OCI-LY7 (cell line): Measurements from ENCODE around the gene PER3. TPM values are rescaled to one million over a fixed set of nuclear protein-coding genes. Genes with fewer than 3 reads are reported as not detected.

Source experiments
- BruUV-seq: library from RNA; stranded (reverse); fragments of 400-500 nt; replicated peaks from 2 replicates; lab custom pipeline; 2021; lab: Mats Ljungman, UMichigan
- CTCF ChIA-PET: fragments of 300-600 bp; sonication (Branson Sonifier 250); formaldehyde crosslinking; loops from one replicate; lab custom pipeline; 2022; ENCODE audit warnings: antibody characterized with exemption; ENCODE audit not compliant: unreplicated experiment; lab: Charles Lee
- POLR2A ChIA-PET: fragments of 300-600 bp; sonication (Branson Sonifier 250); formaldehyde crosslinking; loops from one replicate; lab custom pipeline; 2022; ENCODE audit warnings: antibody characterized with exemption; lab: Charles Lee
- DNase-seq: peaks from one replicate; pipeline ENCODE4 v3.0.0-alpha.2; 2015; ENCODE audit warnings: low spot score
- H2AFZ ChIP-seq: fragments of 200-600 bp; sonication (generic), shearing (Covaris generic); 2 replicates; pipeline ENCODE4 v1.6.1; 2014; ENCODE audit warnings: mild to moderate bottlenecking, antibody characterized with exemption, low read length, moderate library complexity
- H3K27ac ChIP-seq: fragments of 200-600 bp; sonication (generic); 2 replicates; pipeline ENCODE4 v1.5.1; 2014; ENCODE audit warnings: mixed run types, low read depth, mild to moderate bottlenecking, moderate library complexity, low read length, inconsistent platforms; ENCODE audit not compliant: poor library complexity, severe bottlenecking
- H3K36me3 ChIP-seq: fragments of 200-600 bp; sonication (generic); 2 replicates; pipeline ENCODE4 v1.6.1; 2014; ENCODE audit warnings: mild to moderate bottlenecking, antibody characterized with exemption, low read length, moderate library complexity, mixed read lengths; ENCODE audit not compliant: insufficient read depth
- H3K4me1 ChIP-seq: fragments of 200-600 bp; sonication (generic); 2 replicates; pipeline ENCODE4 v1.5.1; 2014; ENCODE audit warnings: mild to moderate bottlenecking, low read length; ENCODE audit not compliant: insufficient read depth, poor library complexity, severe bottlenecking
- H3K4me2 ChIP-seq: fragments of 200-600 bp; sonication (generic); 2 replicates; pipeline ENCODE4 v1.6.1; 2014; ENCODE audit warnings: mild to moderate bottlenecking, low read length
- H3K4me3 ChIP-seq: fragments of 200-600 bp; sonication (generic); 2 replicates; pipeline ENCODE4 v1.5.1; 2014; ENCODE audit warnings: mild to moderate bottlenecking, low read depth, low read length; ENCODE audit not compliant: poor library complexity, severe bottlenecking
- H3K79me2 ChIP-seq: fragments of 200-600 bp; sonication (generic); 2 replicates; pipeline ENCODE4 v1.6.1; 2016; ENCODE audit warnings: low read depth, mild to moderate bottlenecking, low read length, moderate library complexity, mixed read lengths; ENCODE audit not compliant: insufficient read depth
- H3K9me2 ChIP-seq: fragments of 200-600 bp; sonication (generic); 2 replicates; pipeline ENCODE4 v1.6.1; 2016; ENCODE audit warnings: mild to moderate bottlenecking, low read length, mixed read lengths; ENCODE audit not compliant: insufficient read depth
- H3K9me3 ChIP-seq: fragments of 200-600 bp; sonication (generic); 2 replicates; pipeline ENCODE4 v1.6.1; 2014; ENCODE audit warnings: mild to moderate bottlenecking, mixed run types, low read length, mixed read lengths
- H4K20me1 ChIP-seq: fragments of 200-600 bp; sonication (generic); 2 replicates; pipeline ENCODE4 v1.6.1; 2014; ENCODE audit warnings: mild to moderate bottlenecking, antibody characterized with exemption, low read length, moderate library complexity, mixed read lengths; ENCODE audit not compliant: insufficient read depth
- CTCF ChIP-seq: fragments of 200-600 bp; sonication (generic); conservative IDR thresholded peaks from 2 replicates; pipeline ENCODE4 v1.5.1; 2014; ENCODE audit warnings: mild to moderate bottlenecking, antibody characterized with exemption, low read length, moderate library complexity, mixed read lengths
- EZH2phosphoT487 ChIP-seq: fragments of 200-600 bp; sonication (generic); IDR thresholded peaks from 2 replicates; pipeline ENCODE4 v1.6.1; 2018; ENCODE audit warnings: low read depth, borderline replicate concordance, mild to moderate bottlenecking, mixed run types, antibody characterized with exemption, low read length, moderate library complexity, mixed read lengths
- intact Hi-C: fragments of 100-400 bp; cut with micrococcal nuclease; formaldehyde crosslinking; loops from one replicate; pipeline ENCODE4 v1.10.0; 2022; ENCODE audit not compliant: unreplicated experiment
- total RNA-seq, 2 experiments: library from RNA; depleted of rRNA in 1 of 2; stranded (reverse); fragments of >200 nt in 1 of 2; shearing (Covaris generic) in 1 of 2; gene quantifications; 2 replicates each; pipeline ENCODE4 v1.2.3, GENCODE V29; 2014 to 2022

Gene PER3
- total RNA-seq, 2 experiments from 2014 or later, result 9.0 to 13.1 TPM

GRCh38 chr1:7761103-7761502 lies 23.0 kb upstream of the PER3 start:
- H3K79me2 ChIP-seq, result no peaks in the 10 kb centered on the region
- no TSS peak for BruUV-seq
- no peaks in the 10 kb centered on the region for H4K20me1 ChIP-seq
- H3K4me3 ChIP-seq, result no peak overlapping the region
- no peak overlapping the region for H3K27ac ChIP-seq
- H3K4me2 ChIP-seq, result no peak overlapping the region
- CTCF ChIA-PET, result no interaction called here
- no peak for TF ChIP-seq CTCF
- TF ChIP-seq EZH2phosphoT487, result no peak
- no peaks in the 10 kb centered on the region for H3K9me3 ChIP-seq
- intact Hi-C loops, result no loop called here
- no peaks in the 10 kb centered on the region for H3K9me2 ChIP-seq
- H2AFZ ChIP-seq, result no peak overlapping the region
- H3K4me1 ChIP-seq, result no peaks in the 10 kb centered on the region
- POLR2A ChIA-PET, result no interaction called here
- H3K36me3 ChIP-seq, result no peaks in the 10 kb centered on the region
- DNase-seq, result no peak

GRCh38 chr1:7767176-7767575 lies 16.9 kb upstream of the PER3 start:
- POLR2A ChIA-PET, result no interaction called here
- intact Hi-C loops, result no loop called here
- no peak for TF ChIP-seq CTCF
- no peak for TF ChIP-seq EZH2phosphoT487

GRCh38 chr1:7768583-7768982 lies 15.5 kb upstream of the PER3 start:
- H4K20me1 ChIP-seq, result no peaks in the 10 kb centered on the region
- H3K4me3 ChIP-seq, result no peak overlapping the region
- H3K4me1 ChIP-seq, result peaks cover 7% of the 10 kb centered on the region
- no peaks in the 10 kb centered on the region for H3K9me2 ChIP-seq
- no peaks in the 10 kb centered on the region for H3K9me3 ChIP-seq
- H3K79me2 ChIP-seq, result peaks cover 9% of the 10 kb centered on the region; the same call in 1 of the 2 replicates
- no peak overlapping the region for H3K4me2 ChIP-seq
- ChIA-PET CTCF (no interaction called here), POLR2A (interaction anchor here (0.6 to 1.0 kb wide), 3 partner anchors 19 to 991 kb away, joined by 3 to 5 read pairs (median 4); no protein-coding TSS in a partner anchor)
- TF ChIP-seq CTCF (no peak), EZH2phosphoT487 (no peak)
- no peak overlapping the region for H3K27ac ChIP-seq
- intact Hi-C loops, result no loop called here
- H3K36me3 ChIP-seq, result peaks cover 8% of the 10 kb centered on the region; the same call in 1 of the 2 replicates
- no TSS peak for BruUV-seq
- H2AFZ ChIP-seq, result 0 out of 2 replicates have a peak overlapping the region, but pooled peaks have one; percentile 4
- DNase-seq, result no peak

More at GRCh38 chr1:7767176-7767575, 16.9 kb upstream of the PER3 start:
- Histone ChIP-seq H3K79me2 (peaks cover 7% of the 10 kb centered on the region; the same call in 1 of the 2 replicates), H3K4me1 (peaks cover 4% of the 10 kb centered on the region), H3K27ac (no peak overlapping the region), H3K9me2 (no peaks in the 10 kb centered on the region), H4K20me1 (no peaks in the 10 kb centered on the region), H3K36me3 (no peaks in the 10 kb centered on the region), H2AFZ (peak overlapping the region; percentile 31; the same call in 1 of the 2 replicates), H3K9me3 (no peaks in the 10 kb centered on the region), H3K4me2 (no peak overlapping the region), H3K4me3 (no peak overlapping the region)
- BruUV-seq, result no TSS peak
- DNase-seq, result no peak
- CTCF ChIA-PET, result no interaction called here
